AG04449 (cell line): ENCODE data around the gene NPAS2.

Experiments
- CTCF ChIA-PET: fragments of 350-600 bp; formaldehyde crosslinking; extraction: SDS; loops from one replicate; lab custom pipeline; 2021; ENCODE audit warnings: antibody characterized with exemption; lab: Yijun Ruan, JAX
- POLR2A ChIA-PET: fragments of 400-600, 350-600 bp; formaldehyde crosslinking; extraction: SDS; loops from one replicate; lab custom pipeline; 2020; ENCODE audit warnings: antibody characterized with exemption, inconsistent platforms; lab: Yijun Ruan, JAX
- DNase-seq: peaks from one replicate; pipeline ENCODE4 v3.0.0-alpha.2; 2010; ENCODE audit warnings: low read depth, low spot score
- H3K4me3 ChIP-seq: 2 replicates; pipeline ENCODE4 v1.5.1; 2011; ENCODE audit warnings: low read depth, mild to moderate bottlenecking, control low read depth, low read length
- CTCF ChIP-seq: IDR thresholded peaks from one replicate; pipeline ENCODE4 v1.5.1; 2011; ENCODE audit warnings: mild to moderate bottlenecking, moderate library complexity, low read length, control low read depth, inconsistent platforms; ENCODE audit not compliant: insufficient read depth; ENCODE audit errors: missing control alignments

The NPAS2 gene

DNA sequence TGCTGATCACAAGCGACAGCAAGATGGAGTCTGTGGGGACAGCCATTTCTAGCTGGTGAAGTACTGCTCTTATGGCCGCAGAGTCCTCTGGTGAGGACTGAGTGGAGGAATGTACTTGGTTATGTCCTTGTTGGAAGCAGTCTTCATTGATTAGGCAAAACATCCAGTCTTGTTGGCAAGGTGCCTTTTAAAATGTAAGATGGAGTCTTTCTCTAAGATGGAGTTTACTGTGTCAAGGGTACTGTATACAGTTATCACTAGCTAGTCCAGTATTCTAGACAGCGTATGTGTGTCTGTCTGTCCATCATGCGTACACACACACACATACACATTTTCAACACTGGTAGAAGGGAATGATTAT is 74.8 kb downstream of the NPAS2 start:
- no peak for DNase-seq
- ChIA-PET CTCF (interaction anchor here (1.0 to 2.1 kb wide), 2 partner anchors 91 to 165 kb away, joined by 3 to 7 read pairs; no protein-coding TSS in a partner anchor), POLR2A (no interaction called here)
- H3K4me3 ChIP-seq: no peak overlapping the region
- no peak for TF ChIP-seq CTCF

DNA sequence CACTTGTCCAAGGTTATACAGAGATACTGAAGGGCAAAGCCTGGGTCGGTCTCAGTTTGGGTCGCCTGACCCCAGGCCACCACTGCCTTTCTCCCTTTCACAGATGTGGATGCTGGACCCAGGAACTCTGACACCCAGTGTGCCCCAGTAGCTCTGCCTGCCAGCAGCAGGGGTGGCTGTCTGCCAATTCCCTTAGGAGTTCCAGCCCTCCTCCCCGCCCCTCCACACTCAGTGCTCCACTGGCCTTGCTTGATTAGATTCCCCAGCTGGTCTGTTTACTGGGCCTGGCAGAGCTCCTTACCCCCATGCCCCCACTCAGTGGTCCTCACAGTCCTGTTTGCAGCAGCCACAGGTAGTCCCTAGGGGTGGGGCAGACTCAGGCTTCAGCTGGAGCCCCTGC is 75.5 kb downstream of the NPAS2 start:
- H3K4me3 ChIP-seq: no peak overlapping the region
- ChIA-PET CTCF (interaction anchor here (1.0 to 2.1 kb wide), 2 partner anchors 90 to 165 kb away, joined by 3 to 7 read pairs; no protein-coding TSS in a partner anchor), POLR2A (no interaction called here)
- no peak for DNase-seq
- no peak for TF ChIP-seq CTCF

- no peak for TF ChIP-seq CTCF
- no peak for DNase-seq
- CTCF ChIA-PET: interaction anchor here (1.0 to 2.1 kb wide), 2 partner anchors 90 to 166 kb away, joined by 3 to 7 read pairs; no protein-coding TSS in a partner anchor
- H3K4me3 ChIP-seq: no peak overlapping the region
- POLR2A ChIA-PET: no interaction called here
These were observed 76.2 kb downstream of the NPAS2 start for GRCh38 chr2:100895934-100896685.

DNA sequence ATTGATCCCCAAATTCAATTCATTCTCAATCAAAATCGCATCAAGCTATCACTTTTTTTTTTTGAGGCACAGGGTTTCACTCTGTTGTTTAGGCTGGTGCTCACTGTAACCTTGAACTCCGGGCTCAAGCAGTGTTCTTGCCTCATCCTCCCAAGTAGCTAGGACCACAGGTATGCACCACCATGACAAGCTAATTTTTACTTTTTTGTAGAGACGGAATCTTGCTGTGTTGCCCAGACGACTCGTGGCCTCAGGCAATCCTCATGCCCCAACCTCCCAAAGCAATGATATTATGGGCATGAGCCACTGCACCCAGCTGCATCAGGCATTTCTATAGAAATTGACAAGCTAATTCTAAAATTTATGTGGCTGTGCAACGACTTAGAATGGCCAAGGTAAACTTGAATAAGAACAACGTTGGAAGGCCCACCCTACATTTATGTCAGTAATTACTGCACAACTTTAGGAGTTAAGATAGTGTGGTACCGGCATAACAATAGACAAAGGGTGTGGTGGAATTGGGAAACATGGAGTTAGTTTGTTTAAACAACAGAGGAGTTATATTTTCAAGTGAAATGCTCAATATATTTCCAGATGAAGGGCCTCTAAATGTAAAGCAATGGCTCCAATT is 78.2 kb downstream of the NPAS2 start:
- H3K4me3 ChIP-seq: no peak overlapping the region
- ChIA-PET POLR2A (no interaction called here), CTCF (no interaction called here)
- no peak for TF ChIP-seq CTCF
- DNase-seq: no peak

DNA sequence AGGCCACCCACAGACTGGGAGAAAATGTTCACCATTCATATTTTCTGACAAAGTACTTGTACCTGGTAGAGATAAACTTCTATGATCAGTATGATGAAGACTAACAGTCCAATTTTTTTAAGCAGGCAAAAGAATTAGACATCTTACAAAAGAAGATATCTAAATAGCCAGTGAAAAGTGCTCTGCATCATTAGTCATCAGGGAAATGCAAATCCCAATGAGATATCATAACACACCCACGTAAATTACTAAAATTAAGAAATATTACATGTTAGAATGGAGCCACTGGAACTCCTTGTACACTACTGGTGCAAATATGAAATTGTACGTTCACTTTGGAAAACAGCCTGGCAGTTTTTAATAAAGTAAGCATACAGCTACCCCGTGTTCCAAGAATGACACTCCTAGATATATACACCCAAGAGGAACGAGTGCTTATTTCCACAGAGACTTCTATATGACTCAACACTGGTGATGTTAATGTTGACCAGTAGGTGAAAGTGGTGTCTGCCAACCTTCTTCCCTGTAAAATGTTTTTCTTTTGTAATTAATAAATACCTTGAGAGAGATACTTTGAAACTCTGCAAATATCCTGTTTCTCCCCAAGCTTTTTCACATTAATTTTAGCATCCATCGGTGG is 80.3 kb downstream of the NPAS2 start:
- DNase-seq: no peak
- H3K4me3 ChIP-seq: no peak overlapping the region
- ChIA-PET POLR2A (no interaction called here), CTCF (no interaction called here)
- TF ChIP-seq CTCF: no peak
